SH-SY5Y (cell line): ENCODE measurements around the gene FLT3LG.

Experiments
- GATA2 ChIP-seq: IDR thresholded peaks from 2 replicates; pipeline ENCODE4 v1.6.1; 2011; ENCODE audit warnings: mild to moderate bottlenecking, low read depth, low read length
- GATA3 ChIP-seq: IDR thresholded peaks from 2 replicates; pipeline ENCODE4 v1.6.1; 2011; ENCODE audit warnings: low read depth, mild to moderate bottlenecking, low read length, moderate library complexity

DNA sequence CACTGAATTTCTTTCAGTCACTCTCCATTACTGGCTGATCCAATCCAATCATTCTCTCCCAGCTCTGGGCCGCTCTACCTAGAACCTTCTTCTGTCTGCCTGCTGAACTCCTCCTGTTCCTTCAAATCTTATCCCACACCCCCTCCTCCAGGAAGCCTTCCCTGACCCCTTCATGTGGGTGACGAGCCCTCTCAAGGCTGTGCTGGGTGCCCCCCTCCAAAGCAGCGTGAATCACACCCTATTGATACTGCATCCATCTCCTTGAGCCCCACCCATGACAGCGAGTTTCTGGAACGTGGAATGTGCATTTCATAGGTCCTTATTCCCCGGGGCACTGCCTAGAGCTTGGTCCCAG, 25.6 kb upstream of the FLT3LG start:
- TF ChIP-seq GATA2 (no peak), GATA3 (no peak)
